GM12878 (cell line): Measurements from ENCODE around the gene ISY1. TPM values are rescaled to one million over a fixed set of nuclear protein-coding genes. Genes with fewer than 3 reads are reported as not detected.

Experiments
- ATAC-seq: fragments of 200-7000 bp; cut with Tn5 transposase; 3 replicates; pipeline ENCODE4 v1.9.1; 2020; ENCODE audit warnings: mild to moderate bottlenecking, moderate library complexity
- BruUV-seq: library from RNA; stranded (reverse); fragments of 400-500 nt; replicated peaks from 2 replicates; lab custom pipeline; 2021; lab: Mats Ljungman, UMichigan
- CTCF ChIA-PET: fragments of 300-600 bp; sonication (Branson Sonifier 250); formaldehyde crosslinking; extraction: SDS; loops from one replicate; lab custom pipeline; 2021; ENCODE audit warnings: inconsistent platforms; lab: Yijun Ruan, JAX
- POLR2A ChIA-PET: fragments of 350-600 bp; formaldehyde crosslinking; extraction: SDS; loops from one replicate; lab custom pipeline; 2021; ENCODE audit warnings: inconsistent platforms; lab: Charles Lee
- RAD21 ChIA-PET: fragments of 300-600 bp; sonication (Branson Sonifier 250); formaldehyde crosslinking; loops from one replicate; lab custom pipeline; 2023; ENCODE audit warnings: antibody characterized with exemption; ENCODE audit not compliant: unreplicated experiment; lab: Charles Lee
- SMC1A ChIA-PET: fragments of 300-600 bp; sonication (Branson Sonifier 250); formaldehyde crosslinking; loops from one replicate; lab custom pipeline; 2023; ENCODE audit not compliant: unreplicated experiment, uncharacterized antibody; lab: Charles Lee
- DNase-seq: peaks from one replicate; pipeline ENCODE4 v3.0.0-alpha.2; 2011; ENCODE audit warnings: low read depth, low spot score
- FAIRE-seq: peaks from 3 replicates; lab custom pipeline; 2011; peaks lifted over from hg19 to GRCh38; lab: Jason Lieb, UNC
- H2AFZ ChIP-seq: 2 replicates; pipeline ENCODE4 v1.6.0; 2011; ENCODE audit warnings: low read depth, low read length, control low read depth; ENCODE audit not compliant: control insufficient read depth
- H3K27ac ChIP-seq: 2 replicates; pipeline ENCODE4 v1.5.1; 2011; ENCODE audit warnings: control low read depth; ENCODE audit not compliant: control insufficient read depth, insufficient read depth
- H3K27me3 ChIP-seq, 2 experiments: replicated peaks in 1 of 2; 2 replicates each; pipeline versions ENCODE4 v1.6.0 to v1.6.1; 2011; ENCODE audit warnings: low read length in 1 of 2; ENCODE audit not compliant: control insufficient read depth in 2 of 2, insufficient read depth in 2 of 2
- H3K36me3 ChIP-seq, 2 experiments: 2 replicates each; pipeline ENCODE4 v1.5.1; 2011; ENCODE audit warnings: low read length in 1 of 2; ENCODE audit not compliant: control insufficient read depth in 2 of 2, insufficient read depth in 2 of 2
- H3K4me1 ChIP-seq: 2 replicates; pipeline ENCODE4 v1.6.1; 2011; ENCODE audit warnings: mild to moderate bottlenecking, low read length, moderate library complexity, mixed read lengths; ENCODE audit not compliant: control insufficient read depth, insufficient read depth
- H3K4me2 ChIP-seq: 2 replicates; pipeline ENCODE4 v1.6.0; 2011; ENCODE audit warnings: control low read depth; ENCODE audit not compliant: control insufficient read depth, insufficient read depth
- H3K4me3 ChIP-seq: fragments of 200-600 bp; sonication (generic); 2 replicates; pipeline ENCODE4 v1.5.1; 2016
- H3K79me2 ChIP-seq: 2 replicates; pipeline ENCODE4 v1.6.0; 2011; ENCODE audit warnings: low read length; ENCODE audit not compliant: control insufficient read depth, insufficient read depth
- H3K9ac ChIP-seq: 2 replicates; pipeline ENCODE4 v1.8.0; 2011; ENCODE audit warnings: low read length, control low read depth, mixed read lengths; ENCODE audit not compliant: control insufficient read depth, insufficient read depth
- H3K9me3 ChIP-seq: replicated peaks from 3 replicates; pipeline ENCODE4 v1.5.1; 2011; ENCODE audit warnings: mild to moderate bottlenecking, low read length; ENCODE audit not compliant: control insufficient read depth, insufficient read depth
- H4K20me1 ChIP-seq: 2 replicates; pipeline ENCODE4 v1.6.0; 2011; ENCODE audit not compliant: control insufficient read depth, insufficient read depth
- BRCA1 ChIP-seq: IDR thresholded peaks from 2 replicates; pipeline ENCODE4 v1.6.1; 2011; ENCODE audit warnings: low read depth, low read length, improper control_type of control experiment
- EZH2 ChIP-seq: IDR thresholded peaks from 2 replicates; pipeline ENCODE4 v1.6.1; 2012; ENCODE audit warnings: low read depth, mild to moderate bottlenecking, control low read depth, inconsistent platforms, low read length, borderline replicate concordance; ENCODE audit not compliant: control insufficient read depth
- KDM1A ChIP-seq: fragments of 200-600 bp; sonication (generic); IDR thresholded peaks from 2 replicates; pipeline ENCODE4 v1.6.1; 2016; ENCODE audit warnings: borderline replicate concordance
- LARP7 ChIP-seq: fragments of 450-650 bp; IDR thresholded peaks from 2 replicates; pipeline ENCODE4 v1.6.1; 2017; ENCODE audit warnings: mild to moderate bottlenecking
- MTA3 ChIP-seq: IDR thresholded peaks from 2 replicates; pipeline ENCODE4 v1.6.1; 2012; ENCODE audit warnings: low read length, inconsistent platforms, borderline replicate concordance
- PRDM15 ChIP-seq: fragments of 450-650 bp; formaldehyde crosslinking; IDR thresholded peaks from 2 replicates; pipeline ENCODE4 v1.4.0; 2020; ENCODE audit warnings: mild to moderate bottlenecking, moderate library complexity
- RBBP5 ChIP-seq: fragments of 200-600 bp; sonication (generic); conservative IDR thresholded peaks from 2 replicates; pipeline ENCODE4 v1.6.1; 2016
- SREBF2 ChIP-seq: IDR thresholded peaks from 2 replicates; pipeline ENCODE4 v1.6.1; 2012; ENCODE audit warnings: mild to moderate bottlenecking, low read length
- ZNF622 ChIP-seq: fragments of 450-650 bp; IDR thresholded peaks from 2 replicates; pipeline ENCODE4 v1.6.1; 2017; ENCODE audit warnings: mild to moderate bottlenecking, inconsistent platforms
- whole genome bisulfite sequencing: methylation state at CpG from one replicate; pipeline ENCODE4 v1.1.6; 2016; ENCODE audit warnings: low lambda C conversion rate; ENCODE audit not compliant: insufficient replicate concordance, insufficient coverage; ENCODE audit errors: missing lambda C conversion rate; 5-methylcytosine and 5-hydroxymethylcytosine counted together
- in situ Hi-C: fragments of 300-500 bp; cut with MboI; formaldehyde crosslinking; loops from 9 replicates; pipeline ENCODE4 v1.14.3; 2018; ENCODE audit warnings: mixed read lengths
- intact Hi-C: fragments of 100-400 bp; cut with micrococcal nuclease; formaldehyde crosslinking; loops from one replicate; pipeline ENCODE4 v1.14.2; 2022; ENCODE audit not compliant: unreplicated experiment
- polyA plus RNA-seq, 11 experiments: library from polyadenylated mRNA; depleted of rRNA in 4 of 11; unstranded in 6 of 11; stranded (reverse) in 5 of 11; fragments of >200 nt; fragmentation: Nextera tagmentation in 4 of 11; fragmentation: Illumina TruSeq in 1 of 11; extraction: Ambion mirVana in 4 of 11; extraction: Trizol in 1 of 11; gene quantifications; 1 replicate in 1 of 11; 2 replicates in 10 of 11; pipeline versions ENCODE4 v1.2.1 to v1.2.3, GENCODE V29; 2011 to 2016; ENCODE audit warnings: inconsistent platforms in 2 of 11, missing spikeins in 2 of 11, low read depth in 1 of 11
- total RNA-seq, 4 experiments: library from RNA; depleted of rRNA in 3 of 4; stranded (reverse); fragments of >200 nt in 3 of 4; fragmentation: Illumina TruSeq in 1 of 4; extraction: Trizol in 1 of 4; gene quantifications; 2 replicates each; pipeline versions ENCODE4 v1.2.1 to v1.2.3, GENCODE V29; 2013 to 2021

ISY1 gene
- total and polyA plus RNA-seq, 10 of the 15 experiments (the other 5 are each of a cell fraction or from before 2014, with no cell fraction given) = 28.3 to 72.2 (median 44.7) TPM

GRCh38 chr3:129181819-129182218 is 21.0 kb upstream of the ISY1 start (continued):
- TF ChIP-seq MTA3 = no peak
- TF ChIP-seq RBBP5 = no peak
- no peak for TF ChIP-seq BRCA1
- no peak for TF ChIP-seq LARP7
- TF ChIP-seq PRDM15 = no peak

- Histone ChIP-seq H3K36me3 (peaks cover 3 to 7% of the 10 kb centered on the region in 2 experiments; a peak in 3 of 4 replicates), H3K79me2 (peaks cover 96% of the 10 kb centered on the region), H3K27me3 (no peaks in the 10 kb centered on the region)
- TF ChIP-seq KDM1A (no peak), SREBF2 (no peak), ZNF622 (no peak), EZH2 (no peak), PRDM15 (no peak)
- TF ChIP-seq, all 136 proteins: peak for 0
- intact Hi-C loops (loop anchor here (5.0 to 10.0 kb wide), 3 partner anchors 58 to 526 kb away; partner anchors contain the start of genes RAB43 and RPN1), in situ Hi-C loops (no loop called here)
- TSS peak; percentile 9 for BruUV-seq
- Histone ChIP-seq H3K4me1 (peaks cover 9% of the 10 kb centered on the region), H3K4me2 (peak overlapping the region; percentile 91), H3K4me3 (peak overlapping the region; percentile 97), H2AFZ (no peak overlapping the region), H3K27ac (no peak overlapping the region), H3K9ac (peak overlapping the region; percentile 59), H3K9me3 (no peaks in the 10 kb centered on the region; the same call in 2 of the 3 replicates), H4K20me1 (peaks cover 12% of the 10 kb centered on the region)
- 39% methylated on average over 1 of the region's 1 CpG for WGBS
- DNase-seq (no peak), FAIRE-seq (no peak), ATAC-seq (no peak)
- POLR2A ChIA-PET = interaction anchor here (0.7 to 3.2 kb wide), 4 partner anchors 18 to 133 kb away, joined by 3 to 17 read pairs (median 5); no protein-coding TSS in a partner anchor
- CTCF ChIA-PET = interaction anchor here (4.8 kb wide), 1 partner anchor 18 kb away, joined by 22 read pairs; no protein-coding TSS in a partner anchor
- SMC1A ChIA-PET = interaction anchor here (2.5 kb wide), 1 partner anchor 18 kb away, joined by 8 read pairs; no protein-coding TSS in a partner anchor
- RAD21 ChIA-PET = interaction anchor here (0.7 to 1.0 kb wide), 3 partner anchors 19 to 306 kb away, joined by 3 to 4 read pairs (median 3); no protein-coding TSS in a partner anchor
Observed at GRCh38 chr3:129180461-129180860, 19.6 kb upstream of the ISY1 start.
